ENCODE measurements around the gene PHF2.

DNA sequence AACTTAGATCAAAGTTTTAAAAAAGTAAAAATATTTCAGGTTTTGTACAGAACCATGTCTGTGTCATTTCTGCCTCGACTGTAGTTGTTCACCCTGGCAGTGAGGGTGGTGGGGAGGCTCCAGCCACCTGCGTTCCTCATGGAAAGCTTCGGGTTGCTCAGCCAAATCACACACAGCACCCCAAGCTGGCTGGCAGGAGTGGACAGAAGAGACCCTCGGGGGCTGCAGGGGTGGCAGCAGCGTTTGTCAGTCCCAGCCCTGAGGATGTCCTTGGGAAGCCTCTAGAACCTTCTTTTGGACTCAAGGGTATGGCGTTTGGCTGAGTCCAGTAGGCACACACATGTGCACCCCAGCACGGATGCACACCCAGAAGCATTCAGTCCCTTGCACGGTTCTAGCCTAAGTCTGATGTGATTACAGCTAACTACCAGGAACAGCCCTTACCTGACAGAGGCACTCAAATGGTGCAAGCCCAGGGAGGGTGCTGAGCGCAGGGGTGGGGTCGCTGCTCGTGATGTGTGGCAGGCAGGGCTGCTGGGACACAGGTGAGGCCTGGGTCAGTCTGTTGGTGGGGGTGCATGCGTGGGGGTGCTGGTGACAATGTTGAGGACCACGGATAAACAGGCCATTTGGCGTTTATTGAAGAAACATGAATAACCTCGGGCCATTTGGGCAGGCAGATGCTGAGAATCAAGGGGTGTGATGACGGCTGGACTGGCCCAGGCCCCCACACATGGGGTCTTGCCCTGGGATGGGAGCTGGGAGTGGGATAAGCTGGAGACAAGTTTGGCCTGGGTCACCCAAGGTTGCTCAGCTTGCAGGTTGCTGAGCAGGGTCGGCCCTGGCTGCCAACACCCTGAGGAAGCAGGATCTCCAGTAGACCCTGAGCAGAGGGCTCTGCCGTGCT lies 103.4 kb downstream of the PHF2 start:
- TF ChIP-seq SMAD3 (CRISPR knock-in tag; IDR thresholded peaks at IDR 0.05; ENCODE audit: borderline replicate concordance) (no peak), ZNF671 (CRISPR knock-in tag; IDR thresholded peaks at IDR 0.05) (no peak), ZNF232 (CRISPR knock-in tag; IDR thresholded peaks at IDR 0.05) (no peak)
- TF ChIP-seq, protein P1, sequence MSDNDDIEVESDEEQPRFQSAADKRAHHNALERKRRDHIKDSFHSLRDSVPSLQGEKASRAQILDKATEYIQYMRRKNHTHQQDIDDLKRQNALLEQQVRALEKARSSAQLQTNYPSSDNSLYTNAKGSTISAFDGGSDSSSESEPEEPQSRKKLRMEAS (CRISPR knock-in tag; IDR thresholded peaks at IDR 0.05): no peak
